Neuronal stem cell (in vitro differentiated cells): ENCODE data around the gene IFT88.
A peak's percentile ranks its signal among the peaks of the same experiment; 100 is the strongest.

ENCODE experiments used
- DNase-seq: peaks from one replicate; pipeline ENCODE4 v3.0.0-alpha.2; 2013; ENCODE audit warnings: low spot score
- H2AFZ ChIP-seq: one replicate; pipeline ENCODE4 v1.6.1; 2013; ENCODE audit warnings: mild to moderate bottlenecking, low read length, inconsistent platforms
- H2AK5ac ChIP-seq: 2 replicates; pipeline ENCODE4 v1.6.1; 2013; ENCODE audit warnings: low read depth, mild to moderate bottlenecking, inconsistent platforms, low read length, moderate library complexity, mixed read lengths
- H2BK120ac ChIP-seq: 2 replicates; pipeline ENCODE4 v1.6.1; 2013; ENCODE audit warnings: low read depth, mild to moderate bottlenecking, inconsistent platforms, low read length, moderate library complexity, mixed read lengths
- H2BK12ac ChIP-seq: one replicate; pipeline ENCODE4 v1.6.1; 2013; ENCODE audit warnings: low read length, inconsistent platforms
- H2BK15ac ChIP-seq: 2 replicates; pipeline ENCODE4 v1.6.1; 2013; ENCODE audit warnings: mild to moderate bottlenecking, low read length, inconsistent platforms, mixed read lengths
- H2BK5ac ChIP-seq: one replicate; pipeline ENCODE4 v1.6.1; 2013; ENCODE audit warnings: inconsistent platforms, mild to moderate bottlenecking, low read length, moderate library complexity
- H3K14ac ChIP-seq: one replicate; pipeline ENCODE4 v1.6.1; 2013; ENCODE audit warnings: low read length, inconsistent platforms
- H3K18ac ChIP-seq: 2 replicates; pipeline ENCODE4 v1.6.1; 2013; ENCODE audit warnings: low read length, inconsistent platforms
- H3K23ac ChIP-seq: 2 replicates; pipeline ENCODE4 v1.6.1; 2013; ENCODE audit warnings: low read depth, mild to moderate bottlenecking, mixed read lengths, low read length, inconsistent platforms; ENCODE audit not compliant: poor library complexity
- H3K27ac ChIP-seq: replicated peaks from 3 replicates; pipeline ENCODE4 v1.5.1; 2013; ENCODE audit warnings: low read length, inconsistent platforms
- H3K27me3 ChIP-seq, 3 experiments: 2 replicates each; pipeline ENCODE4 v1.6.1; 2013; ENCODE audit warnings: low read length in 3 of 3, mild to moderate bottlenecking in 2 of 3, inconsistent platforms in 1 of 3, low read depth in 1 of 3, mixed read lengths in 1 of 3, moderate library complexity in 1 of 3; ENCODE audit not compliant: control insufficient read depth in 3 of 3, insufficient read depth in 3 of 3
- H3K36me3 ChIP-seq, 2 donors: replicated peaks in 1 of 2; 2 replicates each; pipeline ENCODE4 v1.6.1; 2013; ENCODE audit warnings: low read length in 2 of 2; ENCODE audit not compliant: control insufficient read depth in 2 of 2, insufficient read depth in 2 of 2
- H3K4ac ChIP-seq: 2 replicates; pipeline ENCODE4 v1.6.1; 2013; ENCODE audit warnings: inconsistent platforms, mild to moderate bottlenecking, low read length, moderate library complexity
- H3K4me1 ChIP-seq, 2 donors: 1 replicate in 1 of 2; 2 replicates in 1 of 2; pipeline ENCODE4 v1.6.1; 2013; ENCODE audit warnings: low read length in 2 of 2, low read depth in 1 of 2; ENCODE audit not compliant: control insufficient read depth in 2 of 2, insufficient read depth in 1 of 2
- H3K4me2 ChIP-seq: one replicate; pipeline ENCODE4 v1.6.1; 2013; ENCODE audit warnings: mild to moderate bottlenecking, low read length, inconsistent platforms; ENCODE audit not compliant: insufficient read depth, poor library complexity, severe bottlenecking
- H3K4me3 ChIP-seq, 2 donors: 2 replicates each; pipeline ENCODE4 v1.5.1; 2013; ENCODE audit warnings: low read length in 2 of 2, mild to moderate bottlenecking in 2 of 2, inconsistent platforms in 1 of 2, moderate library complexity in 1 of 2
- H3K79me1 ChIP-seq: one replicate; pipeline ENCODE4 v1.6.1; 2013; ENCODE audit warnings: low read depth, mild to moderate bottlenecking, inconsistent platforms, low read length, moderate library complexity
- H3K9ac ChIP-seq: one replicate; pipeline ENCODE4 v1.6.1; 2013; ENCODE audit warnings: mild to moderate bottlenecking, low read depth, low read length, inconsistent platforms; ENCODE audit not compliant: poor library complexity
- H3K9me3 ChIP-seq, 2 donors: replicated peaks in 1 of 2; 2 replicates each; pipeline versions ENCODE3 to v1.6.1; 2013; ENCODE audit warnings: low read length in 2 of 2, mild to moderate bottlenecking in 2 of 2, inconsistent platforms in 1 of 2, low read depth in 1 of 2, mixed read lengths in 1 of 2, moderate library complexity in 1 of 2; ENCODE audit not compliant: control insufficient read depth in 2 of 2, insufficient read depth in 1 of 2
- H4K8ac ChIP-seq: one replicate; pipeline ENCODE4 v1.6.1; 2013; ENCODE audit warnings: low read depth, mild to moderate bottlenecking, inconsistent platforms, low read length, moderate library complexity
- H4K91ac ChIP-seq: one replicate; pipeline ENCODE4 v1.6.1; 2013; ENCODE audit warnings: low read length, low read depth, mild to moderate bottlenecking, inconsistent platforms; ENCODE audit not compliant: poor library complexity
- WGBS, 2 donors: extraction: QIAGEN DNeasy Blood & Tissue Kit; methylation state at CpG; one replicate each; pipeline ENCODE4 v1.1.7; 2013; ENCODE audit warnings: missing lambda C conversion rate in 2 of 2, mixed read lengths in 1 of 2; ENCODE audit not compliant: insufficient read length in 2 of 2, insufficient replicate concordance in 1 of 2; ENCODE audit errors: extremely low coverage in 2 of 2; 5-methylcytosine and 5-hydroxymethylcytosine counted together

Gene IFT88

DNA sequence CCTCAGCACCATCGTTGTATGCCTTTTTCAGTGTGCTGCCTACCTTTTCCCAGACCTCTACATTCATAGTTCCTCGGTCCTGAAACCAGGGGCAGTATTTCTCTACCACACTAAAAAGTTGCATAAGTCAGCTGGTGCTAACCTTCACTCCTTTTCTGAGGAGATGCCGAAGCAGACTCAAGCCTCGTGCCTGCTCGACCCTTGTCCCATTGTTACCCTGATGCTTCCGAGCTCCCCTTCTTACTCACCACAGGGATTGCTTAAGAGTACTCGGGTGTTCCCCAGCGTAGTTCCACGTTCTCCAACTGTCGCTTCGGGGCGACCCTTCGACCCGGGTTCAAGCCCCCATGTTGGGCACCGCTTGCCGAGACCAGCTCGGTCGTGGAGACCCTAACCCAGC lies 117.6 kb downstream of the IFT88 start:
- peak overlapping the region; percentile 77 for H3K18ac ChIP-seq
- WGBS, 2 donors: no CpG with 5 or more reads among the region's 18 CpGs
- no peak overlapping the region for H4K91ac ChIP-seq
- peaks cover 3 to 10% of the 10 kb centered on the region in 2 donors for H3K4me1 ChIP-seq
- no peak overlapping the region for H3K4me2 ChIP-seq
- H3K14ac ChIP-seq: no peak overlapping the region
- no peak overlapping the region for H2BK15ac ChIP-seq
- H3K79me1 ChIP-seq: no peaks in the 10 kb centered on the region
- H2BK12ac ChIP-seq: no peak overlapping the region
- H3K27ac ChIP-seq: no peak overlapping the region
- H3K9me3 ChIP-seq: no peaks in the 10 kb centered on the region
- H3K9ac ChIP-seq: no peak overlapping the region
- H2AFZ ChIP-seq: no peak overlapping the region
- H2BK5ac ChIP-seq: no peak overlapping the region
- H3K27me3 ChIP-seq: no peaks in the 10 kb centered on the region
- no peak overlapping the region for H2BK120ac ChIP-seq
- H4K8ac ChIP-seq: no peak overlapping the region
- no peak for DNase-seq
- no peak overlapping the region for H3K23ac ChIP-seq
- no peak overlapping the region for H3K4ac ChIP-seq
- no peak overlapping the region for H3K4me3 ChIP-seq
- no peaks in the 10 kb centered on the region for H3K36me3 ChIP-seq
- no peak overlapping the region for H2AK5ac ChIP-seq

DNA sequence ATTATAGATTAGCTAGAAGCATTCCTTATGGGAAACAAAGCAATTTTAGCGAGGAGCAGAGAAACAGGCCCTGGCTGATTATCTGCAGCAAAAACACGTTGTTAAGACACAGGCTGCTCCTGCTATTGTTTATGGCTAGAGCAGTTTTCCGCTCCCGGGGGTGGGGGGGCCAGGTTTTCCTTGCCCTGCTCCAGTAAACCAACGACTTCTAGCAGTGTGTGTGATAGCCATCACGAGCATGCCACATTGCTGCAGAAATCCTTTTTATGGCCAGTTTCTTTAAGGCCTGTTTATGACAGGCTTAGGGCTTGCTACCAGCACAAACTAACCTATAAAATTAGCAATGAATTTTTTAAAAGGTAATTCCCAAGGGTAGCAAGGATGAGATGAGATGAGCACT lies 118.1 kb downstream of the IFT88 start:
- H3K4ac ChIP-seq: no peak overlapping the region
- H3K36me3 ChIP-seq: no peaks in the 10 kb centered on the region
- H4K8ac ChIP-seq: no peak overlapping the region
- no peak overlapping the region for H3K4me2 ChIP-seq
- no peak overlapping the region for H2BK120ac ChIP-seq
- H3K4me3 ChIP-seq: no peak overlapping the region
- H2BK12ac ChIP-seq: no peak overlapping the region
- H2AK5ac ChIP-seq: no peak overlapping the region
- H3K9ac ChIP-seq: no peak overlapping the region
- peaks cover 3 to 10% of the 10 kb centered on the region in 2 donors for H3K4me1 ChIP-seq
- no peak for DNase-seq
- no peak overlapping the region for H2BK15ac ChIP-seq
- H3K27ac ChIP-seq: no peak overlapping the region
- no peaks in the 10 kb centered on the region for H3K79me1 ChIP-seq
- no peak overlapping the region for H3K14ac ChIP-seq
- no CpG with 5 or more reads among the region's 6 CpGs for WGBS, 2 donors
- H2BK5ac ChIP-seq: no peak overlapping the region
- H3K27me3 ChIP-seq: no peaks in the 10 kb centered on the region
- H4K91ac ChIP-seq: no peak overlapping the region
- no peak overlapping the region for H3K18ac ChIP-seq
- H3K23ac ChIP-seq: no peak overlapping the region
- no peaks in the 10 kb centered on the region for H3K9me3 ChIP-seq
- no peak overlapping the region for H2AFZ ChIP-seq

DNA sequence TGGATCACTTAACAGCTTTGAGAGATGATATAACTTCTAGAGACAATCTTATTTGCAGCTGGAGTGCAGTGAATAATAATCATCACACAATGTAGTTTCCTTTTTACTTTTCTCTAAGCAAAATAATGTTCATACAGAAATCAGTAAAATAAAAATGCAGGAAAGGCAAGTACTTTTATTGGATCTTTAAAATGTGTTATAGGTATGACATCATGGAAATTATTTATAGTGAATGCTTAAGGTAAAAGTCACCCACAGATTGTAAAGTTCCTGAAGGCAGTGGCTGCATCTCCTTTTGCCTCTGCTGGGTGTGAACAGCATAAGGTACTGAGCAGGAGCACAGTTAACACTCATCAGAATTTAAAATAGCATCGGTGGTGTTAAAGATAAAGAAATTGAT lies 119.2 kb downstream of the IFT88 start:
- H2BK5ac ChIP-seq: no peak overlapping the region
- H3K18ac ChIP-seq: no peak overlapping the region
- H3K27ac ChIP-seq: no peak overlapping the region
- no peak overlapping the region for H2AFZ ChIP-seq
- DNase-seq: no peak
- no peak overlapping the region for H2BK12ac ChIP-seq
- no peaks in the 10 kb centered on the region for H3K9me3 ChIP-seq
- H3K4ac ChIP-seq: no peak overlapping the region
- H3K79me1 ChIP-seq: no peaks in the 10 kb centered on the region
- no peak overlapping the region for H4K91ac ChIP-seq
- no peak overlapping the region for H3K4me2 ChIP-seq
- peaks cover 3 to 10% of the 10 kb centered on the region in 2 donors for H3K4me1 ChIP-seq
- no CpG with 5 or more reads among the region's 1 CpG for WGBS, 2 donors
- no peak overlapping the region for H3K4me3 ChIP-seq
- no peak overlapping the region for H3K23ac ChIP-seq
- H3K9ac ChIP-seq: no peak overlapping the region
- H2AK5ac ChIP-seq: no peak overlapping the region
- H2BK15ac ChIP-seq: no peak overlapping the region
- H4K8ac ChIP-seq: no peak overlapping the region
- H3K36me3 ChIP-seq: no peaks in the 10 kb centered on the region
- no peaks in the 10 kb centered on the region for H3K27me3 ChIP-seq
- H2BK120ac ChIP-seq: no peak overlapping the region
- no peak overlapping the region for H3K14ac ChIP-seq

DNA sequence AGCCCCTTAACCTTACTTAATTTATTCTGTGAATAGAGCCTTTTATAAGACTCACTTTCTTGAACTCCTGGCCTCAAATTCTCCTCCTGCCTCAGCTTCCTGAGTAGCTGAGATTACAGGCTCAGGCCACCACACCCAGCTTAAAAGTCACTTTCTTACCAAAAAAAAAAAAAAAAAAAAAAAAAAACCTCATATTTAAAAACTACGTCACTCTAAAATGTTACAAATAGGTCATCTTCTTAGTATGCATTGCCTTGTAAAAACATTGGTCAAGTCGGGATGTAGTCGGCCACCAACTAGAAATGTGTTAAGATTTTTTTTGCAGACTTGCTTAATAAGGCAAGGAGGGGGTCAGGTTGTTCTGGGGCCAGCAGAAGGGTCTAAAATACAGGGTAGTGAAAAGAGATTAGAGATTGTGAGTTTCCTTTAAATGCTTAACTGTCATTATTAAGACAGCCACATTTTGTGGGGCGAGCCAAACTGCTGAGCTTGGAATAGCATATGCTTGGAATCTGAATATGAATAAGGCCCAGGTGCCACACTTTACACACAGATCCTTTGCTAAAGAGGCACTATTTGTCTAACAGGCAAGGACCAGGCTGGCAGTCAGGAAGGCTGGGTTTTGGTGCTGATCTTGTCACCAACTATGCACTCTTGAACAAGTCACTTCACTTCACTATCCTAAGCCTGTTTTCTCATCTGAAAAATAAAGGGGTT lies 120.1 kb downstream of the IFT88 start:
- Histone ChIP-seq H3K27me3 (no peaks in the 10 kb centered on the region), H2BK15ac (no peak overlapping the region), H3K4ac (no peak overlapping the region), H4K91ac (no peak overlapping the region), H3K14ac (no peak overlapping the region), H3K9ac (no peak overlapping the region), H3K36me3 (no peaks in the 10 kb centered on the region), H2AK5ac (no peak overlapping the region), H3K27ac (no peak overlapping the region), H3K23ac (no peak overlapping the region), H2AFZ (no peak overlapping the region), H2BK5ac (no peak overlapping the region), H3K4me2 (no peak overlapping the region), H3K4me1 (peaks cover 3 to 10% of the 10 kb centered on the region in 2 donors), H2BK12ac (no peak overlapping the region), H3K9me3 (no peaks in the 10 kb centered on the region), H3K79me1 (no peaks in the 10 kb centered on the region), H3K18ac (no peak overlapping the region), H3K4me3 (no peak overlapping the region), H4K8ac (no peak overlapping the region), H2BK120ac (no peak overlapping the region)
- DNase-seq: no peak
- 100% methylated on average over 1 of the region's 4 CpGs; no CpG with 5 or more reads in 1 of the 2 donors for WGBS, 2 donors
